GM18511 (cell line): ENCODE measurements around the gene KRTAP10-4.
"Not testable (repeated sequence)": the region's sequence is repeated elsewhere in the genome, so short reads cannot be mapped to it uniquely, and the experiment has no call there.

Experiments used
- ATAC-seq: cut with Tn5 transposase; IDR thresholded peaks from one replicate; pipeline ENCODE4 v1.9.1; 2021; ENCODE audit warnings: mild to moderate bottlenecking, moderate library complexity; ENCODE audit not compliant: unreplicated experiment

The KRTAP10-4 gene

GRCh38 chr21:44556879-44557278 lies 16.6 kb upstream of the KRTAP10-4 start:
- no peak for ATAC-seq

- no peak for ATAC-seq
These were observed 15.8 kb upstream of the KRTAP10-4 start for GRCh38 chr21:44557491-44558328.

GRCh38 chr21:44558329-44558675 lies 15.2 kb upstream of the KRTAP10-4 start:
- ATAC-seq, result not testable (repeated sequence)

- ATAC-seq, result no peak
These were observed 14.8 kb upstream of the KRTAP10-4 start, which contains the start of gene KRTAP10-3 for GRCh38 chr21:44558695-44559094. KRTAP10-3 (minus strand) TSS chr21:44558795; CDS start chr21:44558715, 80 bp downstream.

- ATAC-seq, result no peak
These were observed 9.4 kb upstream of the KRTAP10-4 start for GRCh38 chr21:44564099-44564498.

- no peak for ATAC-seq
These were observed 8.5 kb upstream of the KRTAP10-4 start for GRCh38 chr21:44564886-44565598.

- ATAC-seq, result no peak
These were observed 7.1 kb upstream of the KRTAP10-4 start for GRCh38 chr21:44566403-44566802.

- no peak for ATAC-seq
These were observed 5.9 kb upstream of the KRTAP10-4 start for GRCh38 chr21:44567481-44568171.

- no peak for ATAC-seq
These were observed 5.3 kb upstream of the KRTAP10-4 start for GRCh38 chr21:44568261-44568660.

GRCh38 chr21:44568667-44569556 lies 4.6 kb upstream of the KRTAP10-4 start:
- no peak for ATAC-seq

- ATAC-seq, result no peak
These were observed 3.5 kb upstream of the KRTAP10-4 start for GRCh38 chr21:44569861-44570517.

GRCh38 chr21:44571296-44571695 lies 2.2 kb upstream of the KRTAP10-4 start:
- ATAC-seq, result no peak

- ATAC-seq, result no peak
These were observed 1.4 kb upstream of the KRTAP10-4 start for GRCh38 chr21:44571844-44572782.

- no peak for ATAC-seq
These were observed 458 bp upstream of the KRTAP10-4 start for GRCh38 chr21:44572959-44573583.

GRCh38 chr21:44574457-44575306 lies 1.2 kb downstream of the KRTAP10-4 start:
- ATAC-seq, result no peak

GRCh38 chr21:44575307-44576024 lies 1.9 kb downstream of the KRTAP10-4 start:
- ATAC-seq, result no peak

GRCh38 chr21:44576025-44576420 lies 2.5 kb downstream of the KRTAP10-4 start:
- ATAC-seq, result no peak
